Posterior cingulate gyrus (tissue), 11 donors: Measurements from ENCODE around the gene ZNG1A.
"Not testable (repeated sequence)": the region's sequence is repeated elsewhere in the genome, so short reads cannot be mapped to it uniquely, and the experiment has no call there.

Experiments used
- DNase-seq, 10 donors: peaks; one replicate each; pipeline versions ENCODE4 v3.0.0 to v3.0.0-alpha.2; 2020 to 2021; ENCODE audit warnings: mixed read lengths in 3 of 10
- intact Hi-C: fragments of 100-400 bp; cut with DNase I; formaldehyde crosslinking; loops from one replicate; pipeline ENCODE4 v1.15.1; 2023

ZNG1A gene

GRCh38 chr9:199601-200000 is 20.7 kb upstream of the ZNG1A start:
- intact Hi-C loops, DNase-seq: not testable (repeated sequence)

GRCh38 chr9:178140-178825 is 573 bp downstream of the ZNG1A start:
- intact Hi-C loops: not testable (repeated sequence)
- peak in 1 of 10 donors; percentile 43 for DNase-seq

DNA sequence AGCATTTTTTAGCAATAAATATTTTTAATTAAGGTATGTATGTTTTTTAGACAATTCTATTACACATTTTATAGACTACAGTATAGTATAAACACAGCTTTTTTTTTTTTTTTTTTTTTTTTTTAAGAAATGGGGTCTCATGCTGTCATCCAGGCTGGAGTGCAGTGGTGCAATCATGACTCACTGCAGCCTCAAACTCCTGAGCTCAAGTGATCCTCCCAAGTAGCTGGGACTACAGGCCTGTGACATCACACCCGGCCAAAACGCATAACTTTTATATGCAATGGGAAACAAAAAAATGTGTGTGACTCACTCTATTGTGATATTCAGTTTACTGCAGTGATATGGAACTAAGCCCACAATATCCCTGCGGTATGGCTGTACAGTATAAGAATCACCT is 9.1 kb downstream of the ZNG1A start:
- DNase-seq, intact Hi-C loops: not testable (repeated sequence)

GRCh38 chr9:159871-160270 is 19.0 kb downstream of the ZNG1A start:
- DNase-seq, intact Hi-C loops: not testable (repeated sequence)

DNA sequence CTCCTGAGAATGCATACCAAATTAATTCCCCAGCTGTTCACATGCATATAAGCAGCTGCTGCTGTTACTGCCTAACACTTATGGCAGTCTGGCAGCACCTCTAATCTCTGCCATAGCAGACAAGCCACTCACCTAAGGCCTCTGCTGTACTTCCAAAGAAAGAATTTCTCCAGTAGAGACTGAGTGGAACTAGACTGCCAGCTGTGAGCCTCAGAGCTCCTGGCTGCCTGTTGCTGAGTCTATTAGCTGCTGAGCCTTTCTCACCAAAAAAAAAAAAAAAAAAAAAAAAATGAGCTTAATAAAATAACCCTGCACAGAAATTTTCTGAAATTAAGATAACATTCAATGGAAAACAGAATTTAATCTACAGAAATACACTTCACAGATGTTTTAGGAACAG is 27.7 kb downstream of the ZNG1A start:
- DNase-seq, intact Hi-C loops: not testable (repeated sequence)

- intact Hi-C loops: not testable (repeated sequence)
- peak in 2 of 10 donors; percentile 35 to 39 for DNase-seq
Measured at GRCh38 chr9:139880-140279, 39.0 kb downstream of the ZNG1A start.

- intact Hi-C loops, DNase-seq: not testable (repeated sequence)
Measured at GRCh38 chr9:117995-118467, 60.8 kb downstream of the ZNG1A start, which contains the start of gene FOXD4. Gene FOXD4, minus strand, starts transcription at chr9:118417. Its CDS starts 298 bp downstream, at chr9:118119.

GRCh38 chr9:117144-117994 is 61.5 kb downstream of the ZNG1A start:
- intact Hi-C loops, DNase-seq: not testable (repeated sequence)

DNA sequence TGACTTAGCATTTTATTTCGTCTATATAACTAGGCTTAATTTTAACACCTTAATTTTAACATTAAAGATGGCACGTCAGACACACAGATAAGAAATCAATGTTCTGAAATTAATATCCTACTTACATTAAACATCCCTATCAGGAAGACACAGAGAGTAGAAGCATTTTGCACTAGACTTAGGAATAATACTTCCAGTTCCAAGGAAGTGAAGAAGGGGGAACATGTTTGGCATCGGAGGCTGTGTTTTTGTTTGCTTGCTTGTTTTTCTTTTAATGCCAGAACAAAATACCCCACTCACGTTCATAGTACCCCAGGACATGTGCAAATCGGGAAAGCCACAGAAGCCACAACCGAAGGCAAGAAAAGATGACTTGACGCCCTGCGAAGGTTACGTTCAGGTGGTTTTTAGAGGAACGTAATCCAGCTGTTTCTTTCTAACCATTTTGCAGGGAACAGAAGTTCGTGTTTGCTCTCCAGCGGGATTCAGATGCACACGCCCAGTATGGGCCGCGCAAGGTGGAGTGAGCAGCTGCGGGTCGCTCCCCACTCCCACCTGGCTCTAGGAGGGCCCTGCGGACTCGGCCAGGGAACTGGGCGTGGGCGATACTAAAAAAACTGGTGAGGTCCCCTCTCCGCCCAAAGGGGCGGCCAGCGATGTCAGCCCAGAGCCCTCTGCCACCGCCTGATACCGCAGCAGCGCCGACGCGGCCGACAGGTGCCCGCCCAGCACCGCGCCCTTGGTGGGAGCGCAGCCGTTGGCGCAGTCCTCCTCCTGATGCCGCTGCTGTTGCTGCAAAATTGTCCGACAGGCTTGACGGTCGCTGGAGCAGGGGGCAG is 62.4 kb downstream of the ZNG1A start:
- DNase-seq, intact Hi-C loops: not testable (repeated sequence)

GRCh38 chr9:115118-115451 is 63.8 kb downstream of the ZNG1A start:
- DNase-seq, intact Hi-C loops: not testable (repeated sequence)

DNA sequence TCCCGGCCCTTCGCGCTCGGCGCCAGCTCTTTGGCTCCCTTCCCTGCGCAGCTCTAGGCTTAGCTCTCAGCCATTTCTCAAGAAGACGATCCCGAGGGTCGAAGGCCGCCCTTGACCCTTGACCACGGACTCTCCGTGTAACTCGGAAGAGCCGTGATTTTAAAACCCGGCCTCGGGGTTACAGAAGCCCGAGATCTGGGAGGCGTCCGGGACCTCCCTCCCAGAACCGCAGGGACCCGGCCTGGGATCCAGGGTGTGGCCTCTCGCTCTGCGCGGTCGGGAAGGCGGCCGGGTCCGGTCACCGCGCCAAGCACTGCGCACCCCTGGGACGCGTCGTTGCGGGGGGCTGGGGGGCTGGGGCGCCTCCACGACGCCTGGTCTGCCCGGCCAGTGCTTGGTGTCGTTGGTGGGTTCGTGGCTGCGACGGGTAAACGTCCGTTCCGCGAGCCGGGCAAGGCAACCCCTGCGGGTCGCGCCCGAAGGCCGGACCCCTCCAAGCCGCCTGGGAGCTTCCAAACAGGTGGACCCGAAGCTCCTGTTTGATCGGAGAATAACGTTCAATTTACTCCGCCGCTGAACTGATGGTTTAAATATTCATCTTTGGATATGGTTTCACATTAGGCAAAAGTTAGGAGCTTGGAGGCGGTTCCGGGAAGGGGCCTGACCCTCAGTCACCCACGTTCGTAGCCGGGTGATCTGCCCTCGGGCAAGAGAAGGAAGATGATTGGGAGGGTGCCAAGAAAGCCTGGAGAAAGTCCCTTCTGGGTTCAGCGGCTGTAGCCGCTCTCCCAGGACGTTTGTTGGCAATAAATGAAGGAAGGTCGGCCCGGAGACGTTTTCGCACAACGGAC is 64.4 kb downstream of the ZNG1A start:
- DNase-seq, intact Hi-C loops: not testable (repeated sequence)

- peak in 1 of 10 donors; percentile 67 for DNase-seq
Measured at GRCh38 chr9:113468-114266, 65.2 kb downstream of the ZNG1A start.

GRCh38 chr9:112589-113467 is 66.0 kb downstream of the ZNG1A start:
- DNase-seq, intact Hi-C loops: not testable (repeated sequence)

More at GRCh38 chr9:113468-114266, 65.2 kb downstream of the ZNG1A start:
- intact Hi-C loops: not testable (repeated sequence)

DNA sequence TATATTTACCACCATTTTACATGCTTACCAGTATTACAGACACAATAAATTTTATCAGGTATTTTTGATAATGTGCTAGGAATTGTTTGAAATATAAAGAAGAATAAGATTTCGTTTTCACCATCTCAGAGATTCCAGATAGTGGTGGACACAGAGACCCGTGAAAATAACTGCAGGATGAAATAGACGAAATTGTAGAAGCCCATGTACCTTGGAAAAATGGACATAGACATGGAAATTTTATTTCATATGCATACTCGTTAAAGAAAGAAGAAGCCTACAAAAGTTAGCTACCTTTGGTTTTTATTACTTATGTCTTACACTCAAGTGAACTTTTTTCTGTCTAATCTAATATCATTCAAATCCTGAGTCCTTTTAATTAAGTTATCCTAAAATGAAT is 68.2 kb downstream of the ZNG1A start:
- intact Hi-C loops, DNase-seq: not testable (repeated sequence)

GRCh38 chr9:109540-109939 is 69.3 kb downstream of the ZNG1A start:
- intact Hi-C loops: not testable (repeated sequence)

DNA sequence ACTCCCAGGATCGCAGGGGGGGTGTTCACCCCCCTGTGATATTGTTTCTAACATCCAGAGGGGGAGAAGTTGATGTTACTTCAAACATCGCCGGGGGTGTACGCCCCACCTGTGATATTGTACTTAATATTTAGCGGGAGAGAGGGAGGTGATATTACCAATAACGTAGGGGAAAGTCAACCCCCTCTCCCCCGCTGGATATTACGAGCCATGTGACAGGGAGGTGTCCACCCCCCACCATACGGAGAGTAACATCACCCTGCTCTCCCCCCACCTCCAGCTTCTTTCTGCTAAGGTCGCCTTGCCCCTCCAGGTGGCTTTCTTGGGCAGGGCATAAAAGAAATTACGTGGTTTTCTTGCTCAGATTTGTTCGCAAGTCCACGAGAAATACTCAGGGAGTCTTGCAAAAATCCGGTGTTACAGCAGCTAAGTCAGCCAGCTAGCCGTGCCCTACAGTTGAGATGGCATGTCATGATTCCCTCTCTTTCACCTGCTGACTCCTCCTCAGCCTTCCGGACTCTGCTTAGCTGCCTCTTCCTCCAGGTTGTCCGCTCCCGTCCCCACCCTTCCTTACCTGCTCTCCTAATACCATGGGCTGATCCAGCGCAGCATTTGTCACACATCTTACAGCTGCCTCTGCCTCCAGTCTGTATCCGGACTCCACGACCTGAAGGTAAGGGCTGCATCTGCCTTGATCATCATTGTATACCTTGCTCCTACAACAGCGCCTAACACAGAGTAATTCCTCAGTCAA is 69.9 kb downstream of the ZNG1A start:
- intact Hi-C loops, DNase-seq: not testable (repeated sequence)

More at GRCh38 chr9:109540-109939, 69.3 kb downstream of the ZNG1A start:
- DNase-seq: not testable (repeated sequence)

DNA sequence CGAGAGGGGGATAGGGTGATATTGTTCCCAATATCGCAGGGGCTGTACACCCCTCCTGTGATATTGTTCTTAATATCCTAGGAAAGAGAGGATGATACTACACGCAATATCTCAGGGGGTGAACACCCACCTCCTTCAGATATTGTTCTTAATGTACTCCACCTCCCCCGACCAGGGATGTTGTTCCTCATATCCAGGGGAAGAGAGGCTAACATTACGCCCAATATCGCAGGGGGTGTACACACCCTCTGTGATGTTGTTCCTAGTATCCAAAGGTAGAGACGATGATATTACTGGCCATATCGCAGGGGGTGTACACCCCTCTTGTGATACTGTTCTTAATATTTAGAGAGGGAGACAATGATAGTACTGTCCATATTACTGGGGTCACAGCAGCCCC is 72.9 kb downstream of the ZNG1A start:
- intact Hi-C loops, DNase-seq: not testable (repeated sequence)
